ENCODE data around the gene CDKAL1.

Gene CDKAL1

GRCh38 chr6:20686142-20686541, 151.9 kb downstream of the CDKAL1 start:
- H3K4me1 ChIP-seq (ENCODE audit: insufficient read depth, low read length), result peaks cover 11% of the 10 kb centered on the region
- no peaks in the 10 kb centered on the region for H4K20me1 ChIP-seq (ENCODE audit: insufficient read depth, low read length)
- no peak overlapping the region for H3K9ac ChIP-seq (ENCODE audit: low read depth, low read length)
- H3K36me3 ChIP-seq (ENCODE audit: insufficient read depth, low read length), result no peaks in the 10 kb centered on the region
- H3K4me3 ChIP-seq (ENCODE audit: low read depth in 1 of 2, low read length in 2 of 2), result no peak overlapping the region
- H2AFZ ChIP-seq (ENCODE audit: low read depth, low read length), result no peak overlapping the region
- TF ChIP-seq CTCF (IDR thresholded peaks at IDR 0.05; ENCODE audit: borderline replicate concordance, extremely low read depth, low read length, poor library complexity, severe bottlenecking), result no peak
- no peak for TF ChIP-seq EZH2 (IDR thresholded peaks at IDR 0.05; ENCODE audit: borderline replicate concordance, low read depth, low read length, severe bottlenecking)
- peak; percentile 12 for DNase-seq
- no peaks in the 10 kb centered on the region for H3K27me3 ChIP-seq (ENCODE audit: insufficient read depth, low read length, poor library complexity)
- H3K27ac ChIP-seq (ENCODE audit: low read length), result no peak overlapping the region
- H3K4me2 ChIP-seq (ENCODE audit: insufficient read depth, low read length), result no peak overlapping the region
- no peaks in the 10 kb centered on the region for H3K9me3 ChIP-seq (ENCODE audit: insufficient read depth, low read length, severe bottlenecking)
- no peak for ATAC-seq (ENCODE audit: insufficient read depth, low read depth)
- H3K79me2 ChIP-seq (ENCODE audit: insufficient read depth, low read length), result peaks cover 34% of the 10 kb centered on the region

GRCh38 chr6:20687494-20687893, 153.2 kb downstream of the CDKAL1 start:
- TF ChIP-seq CTCF (IDR thresholded peaks at IDR 0.05; ENCODE audit: borderline replicate concordance, extremely low read depth, low read length, poor library complexity, severe bottlenecking), result no peak
- no peak for TF ChIP-seq EZH2 (IDR thresholded peaks at IDR 0.05; ENCODE audit: borderline replicate concordance, low read depth, low read length, severe bottlenecking)
- H3K4me3 ChIP-seq (ENCODE audit: low read depth in 1 of 2, low read length in 2 of 2), result no peak overlapping the region
- H4K20me1 ChIP-seq (ENCODE audit: insufficient read depth, low read length), result no peaks in the 10 kb centered on the region
- H3K36me3 ChIP-seq (ENCODE audit: insufficient read depth, low read length), result no peaks in the 10 kb centered on the region
- no peak overlapping the region for H3K9ac ChIP-seq (ENCODE audit: low read depth, low read length)
- no peak for ATAC-seq (ENCODE audit: insufficient read depth, low read depth)
- no peak for DNase-seq
- no peaks in the 10 kb centered on the region for H3K27me3 ChIP-seq (ENCODE audit: insufficient read depth, low read length, poor library complexity)
- peaks cover 29% of the 10 kb centered on the region for H3K79me2 ChIP-seq (ENCODE audit: insufficient read depth, low read length)
- no peak overlapping the region for H3K27ac ChIP-seq (ENCODE audit: low read length)
- H2AFZ ChIP-seq (ENCODE audit: low read depth, low read length), result no peak overlapping the region
- H3K4me2 ChIP-seq (ENCODE audit: insufficient read depth, low read length), result no peak overlapping the region
- peaks cover 11% of the 10 kb centered on the region for H3K4me1 ChIP-seq (ENCODE audit: insufficient read depth, low read length)
- H3K9me3 ChIP-seq (ENCODE audit: insufficient read depth, low read length, severe bottlenecking), result no peaks in the 10 kb centered on the region

GRCh38 chr6:20688710-20689500, 154.6 kb downstream of the CDKAL1 start:
- ATAC-seq (ENCODE audit: insufficient read depth, low read depth), result peak; percentile 89
- Histone ChIP-seq H2AFZ (ENCODE audit: low read depth, low read length) (no peak overlapping the region), H3K9ac (ENCODE audit: low read depth, low read length) (no peak overlapping the region), H3K36me3 (ENCODE audit: insufficient read depth, low read length) (no peaks in the 10 kb centered on the region), H3K9me3 (ENCODE audit: insufficient read depth, low read length, severe bottlenecking) (no peaks in the 10 kb centered on the region), H3K4me3 (ENCODE audit: low read depth in 1 of 2, low read length in 2 of 2) (no peak overlapping the region), H4K20me1 (ENCODE audit: insufficient read depth, low read length) (no peaks in the 10 kb centered on the region), H3K27me3 (ENCODE audit: insufficient read depth, low read length, poor library complexity) (no peaks in the 10 kb centered on the region), H3K4me1 (ENCODE audit: insufficient read depth, low read length) (peaks cover 11% of the 10 kb centered on the region), H3K4me2 (ENCODE audit: insufficient read depth, low read length) (no peak overlapping the region; the same call in 1 of the 2 replicates), H3K79me2 (ENCODE audit: insufficient read depth, low read length) (peaks cover 29% of the 10 kb centered on the region), H3K27ac (ENCODE audit: low read length) (0 out of 2 replicates have a peak overlapping the region, but pooled peaks have one; percentile 15)
- peak; percentile 17 for DNase-seq
- TF ChIP-seq EZH2 (IDR thresholded peaks at IDR 0.05; ENCODE audit: borderline replicate concordance, low read depth, low read length, severe bottlenecking), result no peak
- no peak for TF ChIP-seq CTCF (IDR thresholded peaks at IDR 0.05; ENCODE audit: borderline replicate concordance, extremely low read depth, low read length, poor library complexity, severe bottlenecking)

Data from DND-41 (cell line).